ENCODE data around the gene DLL3. TPM values are rescaled to one million over a fixed set of nuclear protein-coding genes. Genes with fewer than 3 reads are reported as not detected.

The DLL3 gene
- total RNA-seq, 1 donor from 2014 or later, result 2.7 TPM

GRCh38 chr19:39512988-39513387, 14.2 kb downstream of the DLL3 start:
- Mint-ChIP-seq H3K27me3 (peaks cover 73% of the 10 kb centered on the region), H3K4me1 (ENCODE audit: unreplicated experiment) (peaks cover 3% of the 10 kb centered on the region), H3K27ac (no peak overlapping the region), H3K4me3 (no peak overlapping the region), H3K9me3 (no peaks in the 10 kb centered on the region), H3K36me3 (peaks cover 3% of the 10 kb centered on the region)
- no peak for DNase-seq (ENCODE audit: extremely low spot score, unreplicated experiment)
- no peak for TF ChIP-seq CTCF (conservative IDR thresholded peaks at IDR 0.05)

GRCh38 chr19:39514840-39515550, 16.2 kb downstream of the DLL3 start, which contains the start of gene SELENOV:
SELENOV (plus strand) TSS chr19:39515139; CDS start chr19:39515213, 74 bp downstream.
- H3K27ac Mint-ChIP-seq, result no peak within 1 kb of the TSS
- H3K9me3 Mint-ChIP-seq, result no peaks in the 10 kb centered on the region
- H3K27me3 Mint-ChIP-seq, result peaks cover 64% of the 10 kb centered on the region
- peaks cover 3% of the 10 kb centered on the region for H3K36me3 Mint-ChIP-seq
- no peak for TF ChIP-seq CTCF (conservative IDR thresholded peaks at IDR 0.05)
- H3K4me1 Mint-ChIP-seq (ENCODE audit: unreplicated experiment), result peaks cover 10% of the 10 kb centered on the region
- H3K4me3 Mint-ChIP-seq, result peak within 1 kb of the TSS; percentile 88
- no peak for DNase-seq (ENCODE audit: extremely low spot score, unreplicated experiment)

GRCh38 chr19:39515551-39516191, 16.9 kb downstream of the DLL3 start:
- no peak for DNase-seq (ENCODE audit: extremely low spot score, unreplicated experiment)
- Mint-ChIP-seq H3K27ac (no peak overlapping the region), H3K4me3 (peak overlapping the region; percentile 67), H3K4me1 (ENCODE audit: unreplicated experiment) (peaks cover 10% of the 10 kb centered on the region), H3K36me3 (peaks cover 3% of the 10 kb centered on the region), H3K27me3 (peaks cover 61% of the 10 kb centered on the region), H3K9me3 (no peaks in the 10 kb centered on the region)
- no peak for TF ChIP-seq CTCF (conservative IDR thresholded peaks at IDR 0.05)

- Mint-ChIP-seq H3K27ac (no peak overlapping the region), H3K4me3 (peak overlapping the region; percentile 67), H3K4me1 (ENCODE audit: unreplicated experiment) (peaks cover 10% of the 10 kb centered on the region), H3K36me3 (peaks cover 3% of the 10 kb centered on the region), H3K27me3 (peaks cover 61% of the 10 kb centered on the region), H3K9me3 (no peaks in the 10 kb centered on the region)
- no peak for DNase-seq (ENCODE audit: extremely low spot score, unreplicated experiment)
- TF ChIP-seq CTCF (conservative IDR thresholded peaks at IDR 0.05), result no peak
Observed at GRCh38 chr19:39516270-39516669, 17.5 kb downstream of the DLL3 start.

GRCh38 chr19:39517432-39517831, 18.7 kb downstream of the DLL3 start:
- H3K36me3 Mint-ChIP-seq, result peaks cover 3% of the 10 kb centered on the region
- peaks cover 56% of the 10 kb centered on the region for H3K27me3 Mint-ChIP-seq
- no peak overlapping the region for H3K27ac Mint-ChIP-seq
- no peak for TF ChIP-seq CTCF (conservative IDR thresholded peaks at IDR 0.05)
- H3K4me1 Mint-ChIP-seq (ENCODE audit: unreplicated experiment), result peaks cover 10% of the 10 kb centered on the region
- H3K9me3 Mint-ChIP-seq, result no peaks in the 10 kb centered on the region
- no peak for DNase-seq (ENCODE audit: extremely low spot score, unreplicated experiment)
- peak overlapping the region; percentile 42 for H3K4me3 Mint-ChIP-seq
